Small intestine (tissue), 7 donors: ENCODE results near the gene SLC23A2. TPM values are rescaled to one million over a fixed set of nuclear protein-coding genes. Genes with fewer than 3 reads are reported as not detected.

Experiments
- DNase-seq, 2 donors: peaks; one replicate each; pipeline versions ENCODE4 v3.0.0 to v3.0.0-alpha.2; 2013
- FAIRE-seq: peaks from 2 replicates; lab custom pipeline; 2012; peaks lifted over from hg19 to GRCh38; lab: Jason Lieb, UNC
- H3K27ac ChIP-seq, 3 donors: one replicate each; pipeline ENCODE4 v1.5.1; 2013; ENCODE audit warnings: low read length in 2 of 3, mild to moderate bottlenecking in 2 of 3, control low read depth in 1 of 3, inconsistent platforms in 1 of 3, low read depth in 1 of 3, moderate library complexity in 1 of 3
- H3K27me3 ChIP-seq, 3 donors: one replicate each; pipeline ENCODE4 v1.6.1; 2013; ENCODE audit warnings: low read length in 3 of 3, inconsistent platforms in 1 of 3; ENCODE audit not compliant: control insufficient read depth in 3 of 3, insufficient read depth in 3 of 3
- H3K36me3 ChIP-seq, 3 donors: one replicate each; pipeline ENCODE4 v1.6.1; 2013; ENCODE audit warnings: low read length in 3 of 3, inconsistent platforms in 1 of 3, low read depth in 1 of 3, mild to moderate bottlenecking in 1 of 3, moderate library complexity in 1 of 3; ENCODE audit not compliant: control insufficient read depth in 3 of 3, insufficient read depth in 2 of 3
- H3K4me1 ChIP-seq, 3 donors: one replicate each; pipeline ENCODE4 v1.6.1; 2013; ENCODE audit warnings: low read length in 2 of 3, inconsistent platforms in 1 of 3, low read depth in 1 of 3, mild to moderate bottlenecking in 1 of 3, moderate library complexity in 1 of 3; ENCODE audit not compliant: control insufficient read depth in 3 of 3, insufficient read depth in 2 of 3
- H3K4me3 ChIP-seq, 3 donors: one replicate each; pipeline ENCODE4 v1.5.1; 2013; ENCODE audit warnings: low read length in 3 of 3, control low read depth in 1 of 3, inconsistent platforms in 1 of 3, low read depth in 1 of 3, mild to moderate bottlenecking in 1 of 3, moderate library complexity in 1 of 3
- H3K9me3 ChIP-seq, 2 donors: one replicate each; pipeline ENCODE4 v1.6.1; 2013; ENCODE audit warnings: low read depth in 1 of 2, low read length in 1 of 2; ENCODE audit not compliant: control insufficient read depth in 2 of 2, insufficient read depth in 1 of 2
- WGBS, 3 donors: extraction: QIAGEN DNeasy Blood & Tissue Kit; methylation state at CpG; one replicate each; pipeline ENCODE4 v1.1.7; 2013; 5-methylcytosine and 5-hydroxymethylcytosine counted together
- polyA plus RNA-seq, 4 donors: library from polyadenylated mRNA; stranded (reverse) in 3 of 4; unstranded in 1 of 4; fragments of 200-250 nt in 3 of 4; fragments of 120-200 nt in 1 of 4; gene quantifications; one replicate each; pipeline versions ENCODE4 v1.2.1 to v1.2.3, GENCODE V29; 2013
- donor health status: healthy with polysubstance abuse.
- donor health status: control.
- donor health status: control.
- donor health status: Bipolar disorder and iron deficiency.
- donor health status: healthy.

SLC23A2 gene
- polyA plus RNA-seq, 4 donors = 1.4 to 8.2 (median 4.3) TPM

DNA sequence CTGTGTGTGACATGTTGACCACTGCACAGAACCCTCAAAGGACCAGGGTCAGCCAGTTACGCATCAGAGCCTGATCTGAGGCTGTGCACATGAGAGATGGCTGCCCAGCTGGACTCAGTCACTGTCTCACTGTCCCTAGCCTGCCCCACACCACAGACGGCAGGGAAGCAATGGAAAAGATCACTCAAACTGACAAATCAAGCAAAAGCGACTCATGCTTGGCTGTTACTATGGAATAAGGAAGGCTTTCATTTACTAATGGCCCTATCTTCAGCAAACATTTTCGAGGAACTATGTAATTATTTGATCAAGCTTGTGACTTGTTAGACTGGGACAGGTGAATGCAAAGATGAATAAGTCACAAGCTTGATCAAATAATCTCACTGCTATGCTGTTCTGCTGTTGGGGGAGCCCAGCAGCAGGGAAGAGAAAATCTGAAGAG lies 137.0 kb downstream of the SLC23A2 start:
- Histone ChIP-seq H3K4me1 (no peaks in the 10 kb centered on the region), H3K27ac (no peak overlapping the region), H3K27me3 (no peaks in the 10 kb centered on the region), H3K36me3 (peaks cover 3 to 37% (median 6%) of the 10 kb centered on the region in 3 donors), H3K9me3 (no peaks in the 10 kb centered on the region), H3K4me3 (no peak overlapping the region)
- 67 to 81% (median 77%) methylated on average over 4 of the region's 4 CpGs for WGBS, 3 donors
- FAIRE-seq = no peak
- no peak for DNase-seq

DNA sequence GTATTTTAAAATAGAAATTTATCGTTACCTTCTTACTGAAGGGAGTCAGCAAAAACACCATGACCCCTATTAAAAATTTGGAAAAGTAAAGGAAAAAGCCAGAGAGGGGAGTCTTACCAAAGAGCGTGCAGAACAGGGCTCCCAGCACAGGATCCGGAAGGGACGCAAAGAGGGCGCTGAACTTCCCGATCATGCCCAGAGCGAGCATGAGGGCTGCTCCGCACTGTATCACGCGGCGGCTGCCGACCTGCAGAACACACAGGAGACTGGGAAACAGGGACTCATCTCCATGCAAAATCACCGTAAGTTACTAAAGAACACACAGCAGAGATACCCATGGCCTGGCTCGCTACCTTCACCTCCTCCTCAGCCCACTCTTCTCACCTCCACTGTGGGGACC lies 138.6 kb downstream of the SLC23A2 start:
- no peak for DNase-seq
- no peak overlapping the region for H3K27ac ChIP-seq
- H3K27me3 ChIP-seq = no peaks in the 10 kb centered on the region
- no peaks in the 10 kb centered on the region for H3K9me3 ChIP-seq
- WGBS, 3 donors = 93 to 99% (median 98%) methylated on average over 14 of the region's 14 CpGs
- peaks cover 3 to 49% (median 6%) of the 10 kb centered on the region in 3 donors for H3K36me3 ChIP-seq
- H3K4me3 ChIP-seq = no peak overlapping the region
- no peaks in the 10 kb centered on the region for H3K4me1 ChIP-seq
- FAIRE-seq = no peak

DNA sequence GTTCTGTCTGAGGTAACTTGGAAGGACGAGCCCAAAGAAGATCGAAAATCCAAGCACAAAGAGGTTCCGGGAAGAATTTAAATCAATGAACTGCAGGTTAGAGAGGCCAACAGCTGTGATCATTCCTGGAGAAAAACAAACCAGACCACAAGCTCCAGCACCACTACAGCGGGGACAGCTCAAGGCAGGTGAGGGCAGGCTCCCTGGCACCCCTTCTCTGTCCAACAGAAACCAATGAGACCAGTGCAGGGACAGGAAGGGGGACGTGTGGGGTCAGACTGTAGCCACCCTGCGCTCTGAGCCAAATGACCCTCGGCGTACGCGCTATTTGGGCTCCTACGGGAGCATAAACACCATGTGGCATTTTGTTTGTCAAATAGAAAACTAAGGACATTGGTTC lies 139.3 kb downstream of the SLC23A2 start:
- Histone ChIP-seq H3K36me3 (peaks cover 3 to 49% (median 6%) of the 10 kb centered on the region in 3 donors), H3K9me3 (no peaks in the 10 kb centered on the region), H3K4me1 (no peaks in the 10 kb centered on the region), H3K27ac (no peak overlapping the region), H3K27me3 (no peaks in the 10 kb centered on the region), H3K4me3 (no peak overlapping the region)
- 90 to 97% (median 97%) methylated on average over 11 of the region's 11 CpGs for WGBS, 3 donors
- DNase-seq = no peak
- no peak for FAIRE-seq

DNA sequence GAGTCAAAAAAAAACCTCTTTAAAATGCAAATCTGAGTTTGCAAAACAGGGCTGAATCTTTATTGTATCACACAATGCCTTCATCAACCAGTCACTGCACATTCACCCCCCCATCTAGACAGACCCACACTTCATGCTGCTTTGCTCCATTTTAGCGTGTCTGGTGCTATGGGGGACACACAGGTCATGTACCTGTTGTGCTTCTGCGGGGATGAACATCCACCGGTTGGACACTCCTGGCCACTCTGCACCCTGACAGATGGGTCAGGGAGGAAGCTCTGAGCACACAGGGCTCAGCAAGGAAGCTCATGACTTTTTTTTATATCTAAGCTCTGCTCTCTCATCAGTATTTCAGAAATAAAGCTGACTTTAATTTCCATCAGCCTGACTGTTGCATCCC lies 143.3 kb downstream of the SLC23A2 start:
- no peak for FAIRE-seq
- no peaks in the 10 kb centered on the region for H3K9me3 ChIP-seq
- no peaks in the 10 kb centered on the region for H3K27me3 ChIP-seq
- H3K4me1 ChIP-seq = no peaks in the 10 kb centered on the region
- H3K27ac ChIP-seq = no peak overlapping the region
- 94 to 97% (median 96%) methylated on average over 3 of the region's 3 CpGs for WGBS, 3 donors
- DNase-seq = no peak
- H3K4me3 ChIP-seq = no peak overlapping the region
- peaks cover 4 to 51% (median 13%) of the 10 kb centered on the region in 3 donors for H3K36me3 ChIP-seq

GRCh38 chr20:4856022-4856755 lies 145.1 kb downstream of the SLC23A2 start:
- no peak for DNase-seq
- no peaks in the 10 kb centered on the region for H3K4me1 ChIP-seq
- peaks cover 0 to 44% (median 13%) of the 10 kb centered on the region in 3 donors for H3K36me3 ChIP-seq
- H3K27me3 ChIP-seq = no peaks in the 10 kb centered on the region
- no peak for FAIRE-seq
- no peak overlapping the region for H3K27ac ChIP-seq
- H3K4me3 ChIP-seq = no peak overlapping the region
- no peaks in the 10 kb centered on the region for H3K9me3 ChIP-seq
- 97 to 98% (median 97%) methylated on average over 19 of the region's 19 CpGs for WGBS, 3 donors

DNA sequence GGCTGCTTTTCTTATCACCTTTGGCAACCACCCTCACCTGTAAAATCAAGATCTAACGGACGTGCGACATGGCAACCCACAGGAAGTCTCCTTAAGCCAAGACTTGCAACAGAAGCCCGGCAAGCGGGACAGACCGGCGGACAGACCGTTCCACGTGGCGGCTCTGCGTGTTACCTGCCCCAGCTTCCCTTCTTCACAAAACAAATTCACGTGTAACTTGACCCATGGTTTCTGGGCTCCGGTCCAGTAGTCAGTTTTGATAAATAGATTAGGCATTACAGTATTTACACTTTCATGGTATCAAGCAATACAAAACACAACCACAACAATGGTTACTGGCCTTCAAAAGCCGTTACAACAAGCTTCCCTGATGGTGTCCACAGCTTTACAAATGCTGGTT lies 145.8 kb downstream of the SLC23A2 start:
- WGBS, 3 donors = 85 to 89% (median 86%) methylated on average over 14 of the region's 14 CpGs
- FAIRE-seq (no peak), DNase-seq (no peak)
- H3K27me3 ChIP-seq = no peaks in the 10 kb centered on the region
- H3K4me3 ChIP-seq = no peak overlapping the region
- no peaks in the 10 kb centered on the region for H3K9me3 ChIP-seq
- no peaks in the 10 kb centered on the region for H3K4me1 ChIP-seq
- peaks cover 0 to 40% (median 13%) of the 10 kb centered on the region in 3 donors for H3K36me3 ChIP-seq
- no peak overlapping the region for H3K27ac ChIP-seq

- Histone ChIP-seq H3K27ac (no peak overlapping the region), H3K4me3 (no peak overlapping the region), H3K4me1 (no peaks in the 10 kb centered on the region), H3K27me3 (no peaks in the 10 kb centered on the region), H3K36me3 (peaks cover 0 to 40% (median 10%) of the 10 kb centered on the region in 3 donors), H3K9me3 (no peaks in the 10 kb centered on the region)
- WGBS, 3 donors = 92 to 97% (median 93%) methylated on average over 12 of the region's 12 CpGs
- FAIRE-seq (no peak), DNase-seq (no peak)
These were observed 146.2 kb downstream of the SLC23A2 start for GRCh38 chr20:4855097-4855496.

DNA sequence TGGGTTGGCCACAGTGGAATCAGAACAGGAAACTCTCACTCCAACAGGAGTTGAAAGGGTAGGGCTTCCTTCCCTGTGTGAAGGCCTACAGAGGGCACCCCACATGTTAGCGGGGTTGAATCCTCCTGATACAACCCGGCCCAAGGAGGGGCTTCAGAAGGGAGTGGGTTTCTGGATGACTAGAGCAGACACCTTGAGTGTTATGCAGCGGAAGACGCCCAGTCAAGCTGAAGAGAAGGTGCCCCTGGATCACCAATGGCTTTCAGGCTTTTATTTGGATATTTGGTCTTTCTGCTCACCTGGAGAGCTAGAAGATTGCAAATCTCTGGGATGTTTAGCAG lies 146.8 kb downstream of the SLC23A2 start:
- 93 to 96% (median 95%) methylated on average over 4 of the region's 4 CpGs for WGBS, 3 donors
- DNase-seq (no peak), FAIRE-seq (no peak)
- no peaks in the 10 kb centered on the region for H3K4me1 ChIP-seq
- H3K27me3 ChIP-seq = no peaks in the 10 kb centered on the region
- peaks cover 0 to 40% (median 10%) of the 10 kb centered on the region in 3 donors for H3K36me3 ChIP-seq
- H3K9me3 ChIP-seq = no peaks in the 10 kb centered on the region
- no peak overlapping the region for H3K27ac ChIP-seq
- no peak overlapping the region for H3K4me3 ChIP-seq
